Neural progenitor cell (in vitro differentiated cells): Measurements from ENCODE around the gene CCDC77. TPM values are rescaled to one million over a fixed set of nuclear protein-coding genes. Genes with fewer than 3 reads are reported as not detected.

Experiments used
- DNase-seq: peaks from one replicate; pipeline ENCODE4 v3.0.0-alpha.2; 2016; ENCODE audit warnings: low spot score
- H2AFZ ChIP-seq: fragments of 200-600 bp; sonication (generic); replicated peaks from 2 replicates; pipeline ENCODE4 v1.6.1; 2016; ENCODE audit warnings: antibody characterized with exemption
- H3F3A ChIP-seq: fragments of 200-600 bp; sonication (generic); 2 replicates; pipeline ENCODE4 v1.6.1; 2016; ENCODE audit warnings: antibody characterized with exemption, low read depth
- H3K27ac ChIP-seq: fragments of 200-600 bp; sonication (generic); 2 replicates; pipeline ENCODE4 v1.5.1; 2016; ENCODE audit warnings: mild to moderate bottlenecking
- H3K27me3 ChIP-seq: fragments of 200-600 bp; sonication (generic); 2 replicates; pipeline ENCODE4 v1.6.1; 2016; ENCODE audit warnings: mild to moderate bottlenecking, moderate library complexity
- H3K36me3 ChIP-seq: fragments of 200-600 bp; sonication (generic); 2 replicates; pipeline ENCODE4 v1.5.1; 2016
- H3K4me1 ChIP-seq: fragments of 200-600 bp; sonication (generic); 2 replicates; pipeline ENCODE4 v1.6.1; 2016; ENCODE audit warnings: mixed run types
- H3K4me2 ChIP-seq: fragments of 200-600 bp; sonication (generic); 2 replicates; pipeline ENCODE4 v1.6.1; 2016
- H3K4me3 ChIP-seq: fragments of 200-600 bp; sonication (generic); 2 replicates; pipeline ENCODE4 v1.5.1; 2016
- H3K79me2 ChIP-seq: fragments of 200-600 bp; sonication (generic); 2 replicates; pipeline ENCODE4 v1.6.1; 2016; ENCODE audit warnings: low read depth
- H3K9ac ChIP-seq: fragments of 200-600 bp; sonication (generic); 2 replicates; pipeline ENCODE4 v1.6.1; 2016
- H3K9me3 ChIP-seq: fragments of 200-600 bp; sonication (generic); 2 replicates; pipeline ENCODE4 v1.5.1; 2016; ENCODE audit warnings: low read depth
- H4K20me1 ChIP-seq: fragments of 200-600 bp; sonication (generic); 2 replicates; pipeline ENCODE4 v1.6.1; 2016; ENCODE audit warnings: low read depth
- H3K27ac Mint-ChIP-seq: 3 replicates; pipeline ENCODE4 v1.8.0; 2021; ENCODE audit warnings: mixed read lengths
- H3K27me3 Mint-ChIP-seq: 2 replicates; pipeline ENCODE4 v1.8.0; 2022; ENCODE audit warnings: low read depth, mild to moderate bottlenecking, inconsistent platforms, moderate library complexity, mixed read lengths; ENCODE audit not compliant: insufficient read depth
- H3K36me3 Mint-ChIP-seq: 3 replicates; pipeline ENCODE4 v1.8.0; 2021; ENCODE audit warnings: mixed read lengths
- H3K4me1 Mint-ChIP-seq: 3 replicates; pipeline ENCODE4 v1.8.0; 2021; ENCODE audit warnings: mixed read lengths
- H3K4me3 Mint-ChIP-seq: 3 replicates; pipeline ENCODE4 v1.8.0; 2021; ENCODE audit warnings: mild to moderate bottlenecking, moderate library complexity, mixed read lengths
- H3K9me3 Mint-ChIP-seq: 3 replicates; pipeline ENCODE4 v1.8.0; 2020; ENCODE audit warnings: mixed read lengths
- EZH2 ChIP-seq: fragments of 200-600 bp; sonication (generic); IDR thresholded peaks from 2 replicates; pipeline ENCODE4 v1.6.1; 2017; ENCODE audit warnings: antibody characterized with exemption, mild to moderate bottlenecking, moderate library complexity
- EZH2phosphoT487 ChIP-seq: fragments of 200-600 bp; sonication (generic); IDR thresholded peaks from 2 replicates; pipeline ENCODE4 v1.6.1; 2017; ENCODE audit warnings: antibody characterized with exemption
- total RNA-seq: library from RNA; depleted of rRNA; stranded (reverse); fragments of >200 nt; gene quantifications from 2 replicates; pipeline ENCODE4 v1.2.3, GENCODE V29; 2015; ENCODE audit warnings: low replicate concordance
- TF ChIP-seq, protein P1 (sequence below): fragments of 200-600 bp; sonication (generic); IDR thresholded peaks from 2 replicates; pipeline ENCODE4 v1.5.1; 2017; ENCODE audit warnings: antibody characterized with exemption, mild to moderate bottlenecking

The CCDC77 gene
- total RNA-seq, 1 donor from 2014 or later = 125 TPM

DNA sequence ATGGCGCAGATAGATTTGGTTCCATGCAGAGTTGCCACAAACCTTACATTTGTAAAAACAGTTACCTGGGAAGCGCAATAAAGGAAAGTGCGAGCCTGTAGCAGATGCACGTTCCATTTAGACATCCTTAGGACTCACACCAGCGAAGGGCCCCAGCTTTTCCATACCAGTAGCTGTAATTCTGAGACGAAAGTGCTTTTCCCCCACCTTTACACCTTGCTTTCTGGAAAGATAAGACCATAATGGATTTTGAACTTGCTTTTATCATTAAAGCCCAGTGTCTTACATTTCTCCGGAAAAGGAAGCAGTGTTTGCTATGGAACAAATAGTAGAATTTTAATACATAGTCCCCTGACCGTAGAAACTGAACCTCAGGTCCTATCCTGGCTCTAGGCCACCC lies 616 bp upstream of the CCDC77 start:
- Histone ChIP-seq H3K36me3 (no peaks in the 10 kb centered on the region), H4K20me1 (peaks cover 16% of the 10 kb centered on the region), H3K4me1 (peaks cover 9% of the 10 kb centered on the region), H3K27ac (no peak overlapping the region), H3F3A (peaks cover 6% of the 10 kb centered on the region), H3K9ac (no peak overlapping the region), H3K79me2 (peaks cover 44% of the 10 kb centered on the region), H2AFZ (peak overlapping the region; percentile 89), H3K4me2 (peak overlapping the region; percentile 79), H3K9me3 (no peaks in the 10 kb centered on the region), H3K4me3 (peak overlapping the region; percentile 90), H3K27me3 (peaks cover 2% of the 10 kb centered on the region)
- H3K4me3 Mint-ChIP-seq = no peak overlapping the region
- H3K36me3 Mint-ChIP-seq = no peaks in the 10 kb centered on the region
- H3K27ac Mint-ChIP-seq = no peak overlapping the region
- no peak for DNase-seq
- no peak for TF ChIP-seq EZH2
- no peak for TF ChIP-seq EZH2phosphoT487
- TF ChIP-seq, protein P1, sequence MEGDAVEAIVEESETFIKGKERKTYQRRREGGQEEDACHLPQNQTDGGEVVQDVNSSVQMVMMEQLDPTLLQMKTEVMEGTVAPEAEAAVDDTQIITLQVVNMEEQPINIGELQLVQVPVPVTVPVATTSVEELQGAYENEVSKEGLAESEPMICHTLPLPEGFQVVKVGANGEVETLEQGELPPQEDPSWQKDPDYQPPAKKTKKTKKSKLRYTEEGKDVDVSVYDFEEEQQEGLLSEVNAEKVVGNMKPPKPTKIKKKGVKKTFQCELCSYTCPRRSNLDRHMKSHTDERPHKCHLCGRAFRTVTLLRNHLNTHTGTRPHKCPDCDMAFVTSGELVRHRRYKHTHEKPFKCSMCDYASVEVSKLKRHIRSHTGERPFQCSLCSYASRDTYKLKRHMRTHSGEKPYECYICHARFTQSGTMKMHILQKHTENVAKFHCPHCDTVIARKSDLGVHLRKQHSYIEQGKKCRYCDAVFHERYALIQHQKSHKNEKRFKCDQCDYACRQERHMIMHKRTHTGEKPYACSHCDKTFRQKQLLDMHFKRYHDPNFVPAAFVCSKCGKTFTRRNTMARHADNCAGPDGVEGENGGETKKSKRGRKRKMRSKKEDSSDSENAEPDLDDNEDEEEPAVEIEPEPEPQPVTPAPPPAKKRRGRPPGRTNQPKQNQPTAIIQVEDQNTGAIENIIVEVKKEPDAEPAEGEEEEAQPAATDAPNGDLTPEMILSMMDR = no peak
- H3K27me3 Mint-ChIP-seq = no peaks in the 10 kb centered on the region
- no peaks in the 10 kb centered on the region for H3K4me1 Mint-ChIP-seq
- no peaks in the 10 kb centered on the region for H3K9me3 Mint-ChIP-seq

DNA sequence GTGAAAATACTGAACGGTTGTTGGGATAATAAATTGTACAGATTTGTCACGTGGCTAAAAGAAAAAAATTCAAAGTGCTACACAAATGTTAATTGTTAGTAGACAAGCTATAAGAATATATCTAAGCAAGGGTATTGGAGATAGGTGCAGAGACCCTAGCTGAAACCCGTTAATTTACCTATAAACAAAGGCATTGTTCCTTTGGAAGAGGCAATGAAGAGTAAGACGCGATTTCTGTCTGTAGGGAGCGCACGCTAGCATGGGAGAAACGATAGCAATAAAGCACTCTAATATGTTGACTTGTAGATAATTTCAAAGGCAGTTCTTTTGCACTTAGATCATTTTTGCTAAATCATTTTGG lies 565 bp downstream of the CCDC77 start:
- DNase-seq = peak; percentile 67
- peak overlapping the region; percentile 63 for H3K9ac ChIP-seq

DNA sequence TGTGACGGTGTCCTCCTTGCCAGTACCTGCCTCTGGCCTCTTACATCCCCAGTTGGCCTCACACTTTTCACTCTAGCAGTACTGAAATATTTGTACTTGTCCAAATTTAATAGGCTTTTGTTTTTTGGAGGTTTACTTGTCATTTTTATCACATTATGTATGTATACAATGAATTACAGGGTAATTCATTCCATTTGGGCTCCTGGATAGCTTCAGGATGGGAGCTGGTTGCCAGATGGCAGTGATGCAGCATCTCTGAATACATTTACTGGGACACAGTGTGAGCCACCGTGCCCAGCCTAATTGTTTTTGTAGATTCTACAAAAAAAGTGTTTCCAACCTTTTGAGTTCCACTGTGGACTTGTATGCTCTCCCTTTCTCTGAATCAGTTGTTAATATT lies 13.4 kb downstream of the CCDC77 start:
- Histone ChIP-seq H3K4me1 (no peaks in the 10 kb centered on the region), H3K27ac (no peak overlapping the region), H3K4me2 (no peak overlapping the region), H3K9ac (no peak overlapping the region), H3K9me3 (no peaks in the 10 kb centered on the region), H3K79me2 (peaks cover 8% of the 10 kb centered on the region), H3K4me3 (no peak overlapping the region), H3K27me3 (no peaks in the 10 kb centered on the region), H3K36me3 (peaks cover 12% of the 10 kb centered on the region), H3F3A (peaks cover 13% of the 10 kb centered on the region), H2AFZ (no peak overlapping the region), H4K20me1 (no peaks in the 10 kb centered on the region)
- H3K4me3 Mint-ChIP-seq = no peak overlapping the region
- peaks cover 5% of the 10 kb centered on the region for H3K27me3 Mint-ChIP-seq
- TF ChIP-seq, protein P1 = no peak
- TF ChIP-seq EZH2phosphoT487 = no peak
- TF ChIP-seq EZH2 = no peak
- H3K36me3 Mint-ChIP-seq = peaks cover 30% of the 10 kb centered on the region
- DNase-seq = no peak
- H3K9me3 Mint-ChIP-seq = no peaks in the 10 kb centered on the region
- H3K27ac Mint-ChIP-seq = no peak overlapping the region
- no peaks in the 10 kb centered on the region for H3K4me1 Mint-ChIP-seq

More for the DNA sequence above, 565 bp downstream of the CCDC77 start:
- H3K27me3 Mint-ChIP-seq = no peaks in the 10 kb centered on the region
- peaks cover 6% of the 10 kb centered on the region for H3K36me3 Mint-ChIP-seq
- H3K4me1 Mint-ChIP-seq = peaks cover 3% of the 10 kb centered on the region
- no peak overlapping the region for H3K27ac Mint-ChIP-seq
- peaks cover 6% of the 10 kb centered on the region for H3F3A ChIP-seq
- peak overlapping the region; percentile 90 for H3K4me3 ChIP-seq
- no peaks in the 10 kb centered on the region for H3K9me3 Mint-ChIP-seq
- no peak overlapping the region for H3K4me3 Mint-ChIP-seq
- H3K79me2 ChIP-seq = peaks cover 55% of the 10 kb centered on the region
- H3K4me1 ChIP-seq = peaks cover 9% of the 10 kb centered on the region
- peak overlapping the region; percentile 89 for H3K4me2 ChIP-seq
- no peaks in the 10 kb centered on the region for H3K9me3 ChIP-seq
- H3K27ac ChIP-seq = no peak overlapping the region
- H3K36me3 ChIP-seq = no peaks in the 10 kb centered on the region
- peak overlapping the region; percentile 71 for H2AFZ ChIP-seq
- H3K27me3 ChIP-seq = peaks cover 2% of the 10 kb centered on the region
- H4K20me1 ChIP-seq = peaks cover 26% of the 10 kb centered on the region
- no peak for TF ChIP-seq EZH2
- TF ChIP-seq EZH2phosphoT487 = no peak
- TF ChIP-seq, protein P1 = peak; percentile 52
